ENCODE data around the gene ZSWIM4.

Gene ZSWIM4

GRCh38 chr19:13764101-13764807 is 31.0 kb upstream of the ZSWIM4 start, which contains the start of gene MRI1:
MRI1 (plus strand) TSS chr19:13764522; CDS start chr19:13764589, 67 bp downstream.
- ChIA-PET CTCF (interaction anchor here (0.7 to 1.8 kb wide), 4 partner anchors 10 to 100 kb away, joined by 3 to 7 read pairs (median 6); partner anchors contain the start of gene C19orf53), POLR2A (interaction anchor here (0.6 to 2.0 kb wide), 8 partner anchors 8 to 98 kb away, joined by 3 to 14 read pairs (median 4); partner anchors contain the start of genes C19orf53 and ZSWIM4)
- peak within 1 kb of the TSS; percentile 93 for H3K4me3 ChIP-seq (ENCODE audit: low read depth, low read length)
- no peak for DNase-seq (ENCODE audit: low read depth, low spot score)
- TF ChIP-seq CTCF (IDR thresholded peaks at IDR 0.05; ENCODE audit: insufficient read depth, low read length, missing control alignments) = no peak

- TF ChIP-seq CTCF (IDR thresholded peaks at IDR 0.05; ENCODE audit: insufficient read depth, low read length, missing control alignments) = no peak
- peak overlapping the region; percentile 93 for H3K4me3 ChIP-seq (ENCODE audit: low read depth, low read length)
- ChIA-PET POLR2A (interaction anchor here (1.0 to 2.0 kb wide), 6 partner anchors 9 to 98 kb away, joined by 3 to 14 read pairs (median 6); partner anchors contain the start of genes C19orf53 and ZSWIM4), CTCF (interaction anchor here (1.0 to 1.8 kb wide), 3 partner anchors 17 to 99 kb away, joined by 3 to 7 read pairs (median 6); a partner anchor contains a TSS)
- no peak for DNase-seq (ENCODE audit: low read depth, low spot score)
These were observed 30.3 kb upstream of the ZSWIM4 start for GRCh38 chr19:13764821-13765394.

GRCh38 chr19:13765395-13766094 is 29.7 kb upstream of the ZSWIM4 start:
- peak overlapping the region; percentile 93 for H3K4me3 ChIP-seq (ENCODE audit: low read depth, low read length)
- POLR2A ChIA-PET = interaction anchor here (1.4 to 2.0 kb wide), 3 partner anchors 8 to 74 kb away, joined by 6 to 14 read pairs (median 6); partner anchors contain the start of gene C19orf53
- DNase-seq (ENCODE audit: low read depth, low spot score) = no peak
- CTCF ChIA-PET = interaction anchor here (1.0 to 1.8 kb wide), 2 partner anchors 97 to 99 kb away, joined by 3 to 7 read pairs; no protein-coding TSS in a partner anchor
- TF ChIP-seq CTCF (IDR thresholded peaks at IDR 0.05; ENCODE audit: insufficient read depth, low read length, missing control alignments) = no peak

- ChIA-PET POLR2A (no interaction called here), CTCF (no interaction called here)
- H3K4me3 ChIP-seq (ENCODE audit: low read depth, low read length) = no peak overlapping the region
- DNase-seq (ENCODE audit: low read depth, low spot score) = no peak
- no peak for TF ChIP-seq CTCF (IDR thresholded peaks at IDR 0.05; ENCODE audit: insufficient read depth, low read length, missing control alignments)
These were observed 29.2 kb upstream of the ZSWIM4 start for GRCh38 chr19:13766095-13766481.

GRCh38 chr19:13768510-13768909 is 26.7 kb upstream of the ZSWIM4 start:
- DNase-seq (ENCODE audit: low read depth, low spot score) = no peak
- CTCF ChIA-PET = interaction anchor here (1.0 to 1.9 kb wide), 3 partner anchors 12 to 94 kb away, joined by 3 to 7 read pairs (median 5); no protein-coding TSS in a partner anchor
- no peak for TF ChIP-seq CTCF (IDR thresholded peaks at IDR 0.05; ENCODE audit: insufficient read depth, low read length, missing control alignments)
- POLR2A ChIA-PET = interaction anchor here (0.6 to 0.7 kb wide), 2 partner anchors 38 to 75 kb away, joined by 3 to 4 read pairs; no protein-coding TSS in a partner anchor
- H3K4me3 ChIP-seq (ENCODE audit: low read depth, low read length) = no peak overlapping the region
